GM19467 (cell line): ENCODE measurements around the gene DGKG.

ENCODE experiments used
- ATAC-seq: cut with Tn5 transposase; IDR thresholded peaks from one replicate; pipeline ENCODE4 v1.9.1; 2021; ENCODE audit warnings: mild to moderate bottlenecking, moderate library complexity; ENCODE audit not compliant: unreplicated experiment

Gene DGKG

GRCh38 chr3:186368176-186368575, 6.1 kb upstream of the DGKG start:
- ATAC-seq: no peak

- ATAC-seq: no peak
Observed at GRCh38 chr3:186367631-186368030, 5.6 kb upstream of the DGKG start.

- no peak for ATAC-seq
Observed at GRCh38 chr3:186366206-186366605, 4.2 kb upstream of the DGKG start.

GRCh38 chr3:186365202-186365974, 3.4 kb upstream of the DGKG start:
- no peak for ATAC-seq

GRCh38 chr3:186362988-186363387, 954 bp upstream of the DGKG start:
- no peak for ATAC-seq

- ATAC-seq: no peak
Observed at GRCh38 chr3:186362537-186362842, 456 bp upstream of the DGKG start.

- ATAC-seq: no peak
Observed at GRCh38 chr3:186361246-186361761, 730 bp downstream of the DGKG start.

- ATAC-seq: no peak
Observed at GRCh38 chr3:186360779-186361178, 1.3 kb downstream of the DGKG start.

- ATAC-seq: no peak
Observed at GRCh38 chr3:186359078-186359477, 3.0 kb downstream of the DGKG start.

GRCh38 chr3:186356152-186356551, 5.9 kb downstream of the DGKG start:
- no peak for ATAC-seq

GRCh38 chr3:186354100-186354499, 7.9 kb downstream of the DGKG start:
- ATAC-seq: no peak

- ATAC-seq: no peak
Observed at GRCh38 chr3:186352369-186352768, 9.7 kb downstream of the DGKG start.

GRCh38 chr3:186342197-186342596, 19.8 kb downstream of the DGKG start:
- no peak for ATAC-seq

GRCh38 chr3:186340204-186340603, 21.8 kb downstream of the DGKG start:
- no peak for ATAC-seq

- ATAC-seq: no peak
Observed at GRCh38 chr3:186339180-186339918, 22.7 kb downstream of the DGKG start.

GRCh38 chr3:186333256-186333655, 28.8 kb downstream of the DGKG start:
- ATAC-seq: no peak

GRCh38 chr3:186330772-186331460, 31.1 kb downstream of the DGKG start:
- no peak for ATAC-seq

- ATAC-seq: no peak
Observed at GRCh38 chr3:186329589-186329988, 32.4 kb downstream of the DGKG start.

- ATAC-seq: no peak
Observed at GRCh38 chr3:186327912-186328487, 34.0 kb downstream of the DGKG start.

- no peak for ATAC-seq
Observed at GRCh38 chr3:186322761-186323160, 39.3 kb downstream of the DGKG start.

GRCh38 chr3:186321746-186322145, 40.3 kb downstream of the DGKG start:
- no peak for ATAC-seq
